NCI-H2081 (cell line): ENCODE measurements around the gene NME4.
A peak's percentile ranks its signal among the peaks of the same experiment; 100 is the strongest.
"Not testable (repeated sequence)": the region's sequence is repeated elsewhere in the genome, so short reads cannot be mapped to it uniquely, and the experiment has no call there.

Experiments used
- DNase-seq, 2 experiments: peaks; one replicate each; lab custom pipeline; 2025; lab: John Stamatoyannopoulos, UW

NME4 gene

GRCh38 chr16:398561-399339, 1.8 kb downstream of the NME4 start:
- no peak for DNase-seq

DNA sequence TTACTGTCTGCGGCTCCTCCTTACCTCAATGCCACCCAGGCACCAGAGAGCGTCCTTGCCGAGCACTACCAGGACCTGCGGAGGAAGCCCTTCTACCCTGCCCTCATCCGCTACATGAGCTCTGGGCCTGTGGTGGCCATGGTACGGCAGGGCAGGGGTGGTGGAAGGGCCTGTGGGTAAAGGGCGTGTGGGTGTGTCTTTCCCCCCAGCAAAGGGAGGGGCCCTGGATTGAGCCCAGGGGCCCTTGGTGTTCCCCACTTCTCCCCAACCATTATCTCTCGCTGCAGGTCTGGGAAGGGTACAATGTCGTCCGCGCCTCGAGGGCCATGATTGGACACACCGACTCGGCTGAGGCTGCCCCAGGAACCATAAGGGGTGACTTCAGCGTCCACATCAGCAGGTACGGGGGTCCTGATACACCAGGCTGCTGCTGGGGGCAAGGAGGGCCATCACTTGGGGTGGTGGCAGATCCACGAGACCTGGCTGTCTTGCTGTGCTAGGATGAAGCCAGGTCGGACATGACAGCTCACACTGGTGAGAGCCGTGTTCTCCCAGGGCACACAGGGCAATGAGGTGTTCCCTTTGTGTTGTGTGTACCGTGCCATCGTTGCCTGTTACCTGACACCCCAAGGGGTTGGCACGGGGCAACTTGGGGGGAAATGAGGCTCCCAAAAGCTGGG, 2.5 kb downstream of the NME4 start:
- DNase-seq: no peak

- no peak for DNase-seq
These were observed 3.1 kb downstream of the NME4 start for GRCh38 chr16:400061-400591.

- peak; percentile 82 to 92 for DNase-seq
These were observed 4.7 kb downstream of the NME4 start, which contains the start of gene DECR2 for GRCh38 chr16:401468-402348. DECR2 (plus strand) TSS chr16:401885; CDS start chr16:401964, 79 bp downstream.

DNA sequence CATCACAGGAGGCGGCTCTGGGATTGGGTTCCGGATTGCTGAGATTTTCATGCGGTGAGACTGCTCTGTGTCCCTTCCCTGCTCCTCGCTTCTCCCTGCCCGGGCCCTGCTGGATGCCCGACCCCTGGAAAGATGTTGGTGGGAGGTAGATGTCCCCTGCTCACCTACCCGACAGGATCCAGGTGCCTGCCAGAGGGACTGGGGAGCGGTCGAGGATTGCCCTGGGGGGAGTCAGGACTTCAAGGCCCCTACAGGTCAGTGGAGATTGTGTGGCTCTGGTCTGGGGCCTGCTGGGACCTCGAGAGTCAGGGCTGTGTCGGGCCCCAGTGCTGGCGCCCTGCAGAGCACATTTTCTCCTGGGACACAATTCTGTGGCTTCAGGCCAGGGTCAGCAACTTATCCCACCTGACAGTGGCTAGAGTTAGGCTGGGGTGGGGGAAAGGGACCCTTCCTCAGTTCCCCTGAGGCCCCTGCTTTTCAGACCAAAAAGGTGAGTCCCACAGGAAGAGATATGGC, 8.0 kb downstream of the NME4 start:
- no peak for DNase-seq

DNA sequence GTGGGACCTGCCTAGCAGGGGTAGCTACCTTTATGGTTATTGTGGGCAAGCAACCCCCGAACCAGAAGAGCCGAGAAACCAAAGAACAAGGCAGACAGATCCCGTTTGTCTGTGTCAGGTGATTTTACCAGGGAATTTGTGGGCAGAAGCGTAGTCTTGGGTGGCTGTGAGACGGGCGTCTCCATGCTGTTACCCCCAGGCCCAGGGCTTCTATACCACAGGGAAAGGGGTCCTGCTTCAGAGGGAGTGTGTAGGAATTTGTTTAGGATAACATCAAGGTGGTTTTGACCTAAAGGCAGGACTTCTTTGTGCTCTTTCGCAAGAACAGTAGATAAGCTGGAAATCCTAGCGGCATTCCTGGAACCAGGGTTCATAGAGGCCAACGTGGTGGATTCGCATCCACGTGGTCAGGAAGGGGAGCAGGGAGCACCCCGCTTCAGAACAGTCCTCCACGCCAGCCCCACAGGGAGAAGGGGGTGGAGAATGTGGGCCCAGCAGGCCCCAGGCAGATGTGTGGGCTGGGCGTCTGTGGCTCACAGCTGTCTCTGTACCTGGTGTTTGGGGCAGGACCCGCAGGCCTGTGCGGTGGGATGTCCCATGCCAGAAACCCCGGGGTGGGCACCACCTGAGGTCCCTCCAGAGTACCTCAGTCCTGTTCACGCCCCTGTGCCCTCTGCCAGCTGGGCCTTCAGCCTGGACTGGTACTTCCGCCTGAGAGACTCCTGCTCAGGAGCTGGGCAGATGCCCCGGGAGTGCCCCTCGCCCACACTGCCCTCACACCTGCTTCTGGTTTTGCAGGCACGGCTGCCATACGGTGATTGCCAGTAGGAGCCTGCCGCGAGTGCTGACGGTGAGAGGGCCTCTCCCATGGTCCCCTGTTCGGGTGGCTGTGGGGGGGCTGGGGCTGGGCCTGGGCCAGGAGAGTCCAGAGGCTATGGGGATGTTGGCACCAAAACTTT, 8.8 kb downstream of the NME4 start:
- no peak for DNase-seq

DNA sequence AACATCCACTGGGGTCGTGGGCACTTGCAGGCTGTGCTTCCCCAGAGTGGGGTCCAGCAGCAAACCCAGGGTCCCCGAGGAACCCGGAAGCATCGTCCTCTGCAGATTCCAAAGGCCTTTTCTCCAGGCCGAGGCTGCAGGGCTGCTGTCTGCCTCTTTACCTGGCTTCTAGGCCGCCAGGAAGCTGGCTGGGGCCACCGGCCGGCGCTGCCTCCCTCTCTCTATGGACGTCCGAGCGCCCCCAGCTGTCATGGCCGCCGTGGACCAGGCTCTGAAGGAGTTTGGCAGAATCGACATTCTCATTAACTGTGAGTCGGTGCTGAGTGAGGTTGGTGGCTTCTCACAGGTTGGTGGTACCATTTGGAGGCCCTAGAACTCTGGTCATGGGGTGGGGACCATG, 10.3 kb downstream of the NME4 start:
- DNase-seq: no peak

GRCh38 chr16:410516-411178, 13.6 kb downstream of the NME4 start:
- DNase-seq: no peak

GRCh38 chr16:411576-412265, 14.7 kb downstream of the NME4 start:
- no peak for DNase-seq

DNA sequence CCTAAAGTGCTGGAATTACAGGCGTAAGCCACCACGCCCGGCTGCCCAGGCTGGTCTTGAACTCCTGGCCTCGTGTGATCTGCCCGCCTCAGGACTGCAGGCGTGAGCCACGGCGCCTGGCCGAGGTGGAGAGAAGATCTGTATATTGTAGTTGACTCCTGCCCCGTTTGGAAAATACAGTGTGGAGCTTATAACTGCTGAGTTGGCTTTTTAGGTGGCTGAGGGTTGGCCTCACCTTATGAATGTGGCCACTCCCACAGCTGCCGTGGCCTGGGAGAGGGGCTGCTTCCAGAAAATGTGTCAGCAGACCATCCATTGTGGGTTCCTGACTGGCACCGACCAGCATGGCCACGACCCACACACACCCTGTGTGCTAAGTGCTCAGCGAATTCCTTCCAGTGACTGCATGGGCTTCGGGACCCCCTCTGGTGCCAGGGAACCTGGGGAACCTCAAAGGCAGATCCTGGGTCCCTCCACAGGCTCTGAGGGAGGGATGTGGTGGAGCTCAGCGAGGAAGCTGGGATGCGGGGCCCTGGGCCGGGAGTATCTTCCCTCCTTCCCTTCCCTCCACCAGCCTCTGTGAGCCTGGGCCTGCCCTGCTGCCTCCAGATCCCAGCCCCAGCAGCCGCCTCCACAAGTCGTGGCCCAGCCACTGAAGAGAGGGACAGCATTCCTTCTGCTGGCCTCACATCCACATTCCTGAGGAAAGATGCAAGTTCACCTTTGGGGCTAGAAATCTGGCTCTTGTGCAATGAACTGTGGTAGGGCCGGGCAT, 17.6 kb downstream of the NME4 start:
- no peak for DNase-seq

GRCh38 chr16:415170-415498, 18.1 kb downstream of the NME4 start:
- DNase-seq: not testable (repeated sequence)

DNA sequence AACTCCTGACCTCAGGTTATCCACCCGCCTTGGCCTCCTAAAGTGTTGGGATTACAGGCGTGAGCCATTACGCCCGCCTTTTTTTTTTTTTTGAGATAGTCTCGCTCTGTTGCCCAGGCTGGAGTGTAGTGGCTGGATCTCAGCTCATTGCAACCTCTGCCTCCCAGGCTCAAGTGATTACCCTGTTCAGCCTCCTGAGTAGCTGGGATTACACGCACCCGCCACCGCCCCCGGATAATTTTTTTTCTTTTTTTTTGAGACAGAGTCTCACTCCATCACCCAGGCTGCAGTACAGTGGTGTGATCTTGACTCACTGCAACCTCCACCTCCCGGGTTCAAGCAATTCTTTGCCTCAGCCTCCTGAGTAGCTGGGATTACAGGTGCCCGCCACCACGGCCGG, 25.2 kb downstream of the NME4 start:
- not testable (repeated sequence) for DNase-seq

- no peak for DNase-seq
These were observed 27.1 kb downstream of the NME4 start for GRCh38 chr16:424033-424622.

GRCh38 chr16:424623-425081, 27.7 kb downstream of the NME4 start:
- no peak for DNase-seq

DNA sequence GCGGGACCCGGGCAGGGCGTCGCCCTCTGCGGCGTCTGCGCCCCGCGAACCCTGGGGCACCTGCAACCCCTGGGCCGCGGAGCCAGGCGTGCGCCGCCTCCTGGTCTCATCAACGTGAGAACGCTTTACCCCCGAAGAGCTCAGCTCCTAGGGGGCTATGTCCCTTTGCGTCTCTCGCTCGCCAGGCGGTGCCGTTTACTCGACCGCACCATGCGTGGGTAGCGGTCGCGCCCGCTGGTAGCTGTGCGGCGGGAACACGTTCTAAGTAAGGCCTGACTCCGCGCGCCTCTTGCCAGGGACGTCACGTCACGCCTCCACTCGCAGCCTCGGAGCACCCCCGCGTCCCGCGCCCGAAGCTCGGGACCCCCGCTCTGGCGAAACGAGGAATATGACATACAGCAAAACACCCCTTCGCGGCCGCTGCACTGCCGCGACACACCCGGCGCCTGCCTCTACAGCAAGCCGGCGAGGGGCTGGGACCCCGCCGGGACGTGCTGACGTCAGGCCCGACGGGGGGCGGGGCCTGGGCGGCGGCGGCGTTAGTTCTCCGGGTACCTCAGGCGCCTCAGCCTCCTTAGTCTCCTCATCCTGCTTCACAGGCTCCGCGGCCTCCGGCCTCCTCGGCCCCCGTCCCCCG, 28.2 kb downstream of the NME4 start, which contains the start of gene RAB11FIP3:
Gene RAB11FIP3 (plus strand): TSS at position 568 of the 637 bp plus-strand sequence. CDS start 358 bp downstream, outside the sequence.
- DNase-seq: peak; percentile 84 to 85

DNA sequence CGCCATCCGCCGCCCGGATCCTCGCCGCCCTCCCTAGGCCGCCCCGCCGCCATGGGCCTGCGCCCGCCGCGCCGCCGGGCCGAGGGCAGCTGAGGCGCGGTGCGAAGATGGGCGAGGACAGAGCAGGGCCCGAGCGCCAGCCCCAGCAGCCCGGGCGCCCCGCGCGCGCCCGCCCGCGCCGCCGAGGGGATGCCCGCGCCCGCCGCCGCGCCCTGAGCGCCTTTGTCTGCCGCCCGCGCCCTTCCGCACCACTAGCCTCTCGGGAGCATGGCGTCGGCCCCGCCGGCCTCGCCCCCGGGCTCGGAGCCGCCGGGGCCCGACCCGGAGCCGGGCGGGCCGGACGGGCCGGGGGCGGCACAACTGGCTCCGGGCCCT, 28.7 kb downstream of the NME4 start:
- no peak for DNase-seq

GRCh38 chr16:426115-426905, 29.3 kb downstream of the NME4 start:
- no peak for DNase-seq
